Sigmoid colon (tissue), 4 donors: ENCODE data around the gene TMEM114.
"Not testable (repeated sequence)": the region's sequence is repeated elsewhere in the genome, so short reads cannot be mapped to it uniquely, and the experiment has no call there.

ENCODE experiments used
- POLR2A ChIP-seq, 2 donors: fragments of 450-650 bp; IDR thresholded peaks; one replicate each; pipeline ENCODE4 v1.6.1; 2016; ENCODE audit warnings: antibody characterized with exemption in 2 of 2, mild to moderate bottlenecking in 2 of 2, moderate library complexity in 2 of 2
- POLR2AphosphoS5 ChIP-seq, 4 donors: sonication (generic); formaldehyde crosslinking; IDR thresholded peaks; one replicate each; pipeline ENCODE4 v1.6.1; 2017; ENCODE audit warnings: antibody characterized with exemption in 4 of 4
- TF ChIP-seq, protein P1 (sequence below), 4 experiments: fragments of 450-650 bp in 3 of 4; fragments of 200-600 bp in 1 of 4; IDR thresholded peaks; one replicate each; pipeline ENCODE4 v1.5.1; 2016 to 2019; ENCODE audit warnings: antibody characterized with exemption in 4 of 4, mild to moderate bottlenecking in 3 of 4, moderate library complexity in 2 of 4

- TF ChIP-seq, protein P1, sequence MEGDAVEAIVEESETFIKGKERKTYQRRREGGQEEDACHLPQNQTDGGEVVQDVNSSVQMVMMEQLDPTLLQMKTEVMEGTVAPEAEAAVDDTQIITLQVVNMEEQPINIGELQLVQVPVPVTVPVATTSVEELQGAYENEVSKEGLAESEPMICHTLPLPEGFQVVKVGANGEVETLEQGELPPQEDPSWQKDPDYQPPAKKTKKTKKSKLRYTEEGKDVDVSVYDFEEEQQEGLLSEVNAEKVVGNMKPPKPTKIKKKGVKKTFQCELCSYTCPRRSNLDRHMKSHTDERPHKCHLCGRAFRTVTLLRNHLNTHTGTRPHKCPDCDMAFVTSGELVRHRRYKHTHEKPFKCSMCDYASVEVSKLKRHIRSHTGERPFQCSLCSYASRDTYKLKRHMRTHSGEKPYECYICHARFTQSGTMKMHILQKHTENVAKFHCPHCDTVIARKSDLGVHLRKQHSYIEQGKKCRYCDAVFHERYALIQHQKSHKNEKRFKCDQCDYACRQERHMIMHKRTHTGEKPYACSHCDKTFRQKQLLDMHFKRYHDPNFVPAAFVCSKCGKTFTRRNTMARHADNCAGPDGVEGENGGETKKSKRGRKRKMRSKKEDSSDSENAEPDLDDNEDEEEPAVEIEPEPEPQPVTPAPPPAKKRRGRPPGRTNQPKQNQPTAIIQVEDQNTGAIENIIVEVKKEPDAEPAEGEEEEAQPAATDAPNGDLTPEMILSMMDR (IDR thresholded peaks at IDR 0.05): not testable (repeated sequence)
- not testable (repeated sequence) for TF ChIP-seq POLR2AphosphoS5, POLR2A (IDR thresholded peaks at IDR 0.05)
These were observed 26.3 kb downstream of the TMEM114 start for GRCh38 chr16:8563944-8564540.
